ENCODE measurements around the gene MTRR.

GRCh38 chr5:7930011-7930410 is 61.1 kb downstream of the MTRR start:
- TF ChIP-seq, protein P1, sequence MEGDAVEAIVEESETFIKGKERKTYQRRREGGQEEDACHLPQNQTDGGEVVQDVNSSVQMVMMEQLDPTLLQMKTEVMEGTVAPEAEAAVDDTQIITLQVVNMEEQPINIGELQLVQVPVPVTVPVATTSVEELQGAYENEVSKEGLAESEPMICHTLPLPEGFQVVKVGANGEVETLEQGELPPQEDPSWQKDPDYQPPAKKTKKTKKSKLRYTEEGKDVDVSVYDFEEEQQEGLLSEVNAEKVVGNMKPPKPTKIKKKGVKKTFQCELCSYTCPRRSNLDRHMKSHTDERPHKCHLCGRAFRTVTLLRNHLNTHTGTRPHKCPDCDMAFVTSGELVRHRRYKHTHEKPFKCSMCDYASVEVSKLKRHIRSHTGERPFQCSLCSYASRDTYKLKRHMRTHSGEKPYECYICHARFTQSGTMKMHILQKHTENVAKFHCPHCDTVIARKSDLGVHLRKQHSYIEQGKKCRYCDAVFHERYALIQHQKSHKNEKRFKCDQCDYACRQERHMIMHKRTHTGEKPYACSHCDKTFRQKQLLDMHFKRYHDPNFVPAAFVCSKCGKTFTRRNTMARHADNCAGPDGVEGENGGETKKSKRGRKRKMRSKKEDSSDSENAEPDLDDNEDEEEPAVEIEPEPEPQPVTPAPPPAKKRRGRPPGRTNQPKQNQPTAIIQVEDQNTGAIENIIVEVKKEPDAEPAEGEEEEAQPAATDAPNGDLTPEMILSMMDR (IDR thresholded peaks at IDR 0.05): no peak
- TF ChIP-seq POLR2A (IDR thresholded peaks at IDR 0.05): no peak

Data from tibial nerve (tissue), 3 donors.